Colonic mucosa (tissue), 4 donors: ENCODE measurements around the gene SMPDL3B. TPM values are rescaled to one million over a fixed set of nuclear protein-coding genes. Genes with fewer than 3 reads are reported as not detected.

Experiments
- DNase-seq: peaks from one replicate; pipeline ENCODE4 v3.0.0-alpha.2; 2020
- H3K27ac ChIP-seq: fragments of 200-600 bp; one replicate; pipeline ENCODE4 v1.8.0; 2021
- H3K27me3 ChIP-seq: fragments of 200-600 bp; one replicate; pipeline ENCODE4 v1.8.0; 2021
- H3K36me3 ChIP-seq: fragments of 200-600 bp; one replicate; pipeline ENCODE4 v1.8.0; 2021
- H3K4me1 ChIP-seq: fragments of 200-600 bp; one replicate; pipeline ENCODE4 v1.8.0; 2021; ENCODE audit warnings: mild to moderate bottlenecking
- H3K4me3 ChIP-seq: fragments of 200-600 bp; one replicate; pipeline ENCODE4 v1.8.0; 2021
- H3K9ac ChIP-seq, 2 donors: one replicate each; pipeline ENCODE4 v1.7.0; 2013; ENCODE audit warnings: control low read depth in 2 of 2, low read depth in 2 of 2, low read length in 2 of 2
- H3K9me3 ChIP-seq: fragments of 200-600 bp; one replicate; pipeline ENCODE4 v1.8.0; 2021
- CTCF ChIP-seq: fragments of 200-600 bp; IDR thresholded peaks from one replicate; pipeline ENCODE4 v1.8.0; 2022; ENCODE audit warnings: antibody characterized with exemption, mild to moderate bottlenecking
- intact Hi-C: fragments of 100-400 bp; cut with DNase I; formaldehyde crosslinking; loops from one replicate; pipeline ENCODE4 v1.14.1; 2022
- total RNA-seq, 2 donors: library from RNA; stranded (reverse); fragmentation: NEBNext Ultra II Directional in 1 of 2; extraction: Animal tissue kit (Norgen Biotek cat#: 25700) in 1 of 2; gene quantifications; one replicate each; pipeline ENCODE4 v1.2.1, GENCODE V29; 2021
- donor health status: healthy.
- donor health status: DM: no; HTN: no; CAD: no.
- donor health status: DM: no; HTN: no; CAD: no.

SMPDL3B gene
- total RNA-seq, 2 donors from 2014 or later = 27.4 to 38.6 TPM

- Histone ChIP-seq H3K27ac (peak overlapping the region; percentile 44), H3K36me3 (peaks cover 3% of the 10 kb centered on the region), H3K4me1 (no peaks in the 10 kb centered on the region)
Measured at GRCh38 chr1:27887215-27888021, 47.4 kb upstream of the SMPDL3B start.

GRCh38 chr1:27889506-27889905 is 45.3 kb upstream of the SMPDL3B start:
- Histone ChIP-seq H3K27me3 (no peaks in the 10 kb centered on the region), H3K36me3 (peaks cover 3% of the 10 kb centered on the region), H3K4me1 (no peaks in the 10 kb centered on the region), H3K9ac (no peak overlapping the region), H3K9me3 (no peaks in the 10 kb centered on the region), H3K27ac (no peak overlapping the region), H3K4me3 (no peak overlapping the region)
- intact Hi-C loops = no loop called here
- DNase-seq = no peak
- no peak for TF ChIP-seq CTCF

More at GRCh38 chr1:27887215-27888021, 47.4 kb upstream of the SMPDL3B start:
- no peaks in the 10 kb centered on the region for H3K9me3 ChIP-seq
- intact Hi-C loops = no loop called here
- no peaks in the 10 kb centered on the region for H3K27me3 ChIP-seq
- no peak for TF ChIP-seq CTCF
- DNase-seq = no peak
- no peak overlapping the region for H3K4me3 ChIP-seq
- no peak overlapping the region for H3K9ac ChIP-seq

GRCh38 chr1:27891196-27891889 is 43.5 kb upstream of the SMPDL3B start:
- H3K4me3 ChIP-seq = no peak overlapping the region
- H3K36me3 ChIP-seq = peaks cover 6% of the 10 kb centered on the region
- no peaks in the 10 kb centered on the region for H3K27me3 ChIP-seq
- no peak for TF ChIP-seq CTCF
- H3K27ac ChIP-seq = peak overlapping the region; percentile 48
- H3K4me1 ChIP-seq = no peaks in the 10 kb centered on the region
- H3K9me3 ChIP-seq = no peaks in the 10 kb centered on the region
- no peak for DNase-seq
- H3K9ac ChIP-seq = peak overlapping the region in 1 of 2 donors; percentile 9
- intact Hi-C loops = no loop called here

GRCh38 chr1:27894521-27894920 is 40.3 kb upstream of the SMPDL3B start:
- Histone ChIP-seq H3K27me3 (no peaks in the 10 kb centered on the region), H3K27ac (no peak overlapping the region), H3K4me1 (no peaks in the 10 kb centered on the region), H3K36me3 (peaks cover 12% of the 10 kb centered on the region), H3K9me3 (no peaks in the 10 kb centered on the region), H3K9ac (no peak overlapping the region), H3K4me3 (no peak overlapping the region)
- DNase-seq = no peak
- no peak for TF ChIP-seq CTCF
- intact Hi-C loops = no loop called here

GRCh38 chr1:27906759-27907158 is 28.0 kb upstream of the SMPDL3B start:
- no peaks in the 10 kb centered on the region for H3K9me3 ChIP-seq
- no peak overlapping the region for H3K27ac ChIP-seq
- no peak overlapping the region for H3K4me3 ChIP-seq
- peaks cover 7% of the 10 kb centered on the region for H3K36me3 ChIP-seq
- no peaks in the 10 kb centered on the region for H3K27me3 ChIP-seq
- intact Hi-C loops = no loop called here
- H3K9ac ChIP-seq = no peak overlapping the region
- TF ChIP-seq CTCF = no peak
- no peak for DNase-seq
- no peaks in the 10 kb centered on the region for H3K4me1 ChIP-seq
